ENCODE measurements around the gene ACOT9. TPM values are rescaled to one million over a fixed set of nuclear protein-coding genes. Genes with fewer than 3 reads are reported as not detected.
A peak's percentile ranks its signal among the peaks of the same experiment; 100 is the strongest.

Gene ACOT9
- 10 to 100 TPM; 37.7 to 49.0 TPM for total RNA-seq

DNA sequence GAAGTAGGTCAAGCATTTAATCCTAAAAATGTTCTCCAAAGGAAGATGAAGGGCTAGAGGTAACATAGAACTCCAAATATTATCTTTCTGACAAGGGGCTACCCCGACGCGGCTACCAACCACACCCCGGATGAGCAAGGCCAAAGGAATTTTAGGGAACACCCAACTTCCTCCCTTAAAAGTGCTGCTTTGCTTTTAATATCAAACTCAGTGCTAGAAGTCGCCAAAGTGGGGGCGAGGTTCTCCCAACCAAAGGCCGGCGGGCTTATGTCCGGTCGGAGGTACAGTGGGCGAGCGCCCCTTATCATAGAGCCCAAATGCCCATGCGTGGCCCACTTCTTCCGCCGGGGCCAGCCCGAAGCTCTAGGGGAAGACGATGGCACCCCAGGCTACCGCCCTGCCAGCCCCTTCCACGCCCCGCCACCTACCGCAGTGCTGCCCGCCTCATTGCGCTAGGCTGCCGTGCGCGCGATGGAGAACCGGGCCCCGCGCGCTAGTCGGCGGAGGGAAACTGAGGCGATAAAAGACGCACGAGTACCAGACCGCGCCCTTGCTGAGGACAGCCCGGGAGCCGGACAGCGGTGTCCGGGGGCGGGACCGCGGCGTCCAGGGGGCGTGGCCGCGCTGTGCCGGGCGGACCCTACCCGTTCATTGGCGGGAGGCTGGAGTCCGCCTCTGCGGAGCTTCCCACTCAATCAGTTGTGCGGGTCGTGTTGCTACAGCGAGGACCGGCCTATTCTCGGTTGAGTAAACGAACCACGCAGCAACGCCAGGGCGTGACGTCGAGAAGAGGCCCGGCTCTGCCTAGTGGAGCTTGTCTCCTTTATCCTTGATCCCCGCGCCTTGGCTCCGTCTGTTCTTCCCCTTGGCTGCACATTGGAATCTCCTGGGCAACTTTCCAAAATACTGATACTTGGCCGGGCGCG lies at the start of gene ACOT9:
ACOT9 (minus strand) TSS at position 580 of the 926 bp plus-strand sequence; CDS start at position 448, 132 bp downstream.
- peaks cover 4% of the 10 kb centered on the region for H3K36me3 Mint-ChIP-seq
- DNase-seq (peak; percentile 89), ATAC-seq (peak; percentile 97)
- peak within 1 kb of the TSS; percentile 86 for H3K4me3 Mint-ChIP-seq
- no peaks in the 10 kb centered on the region for H3K27me3 Mint-ChIP-seq
- H3K4me1 Mint-ChIP-seq, result peaks cover 41% of the 10 kb centered on the region
- H3K9me3 Mint-ChIP-seq (ENCODE audit: low read depth), result no peaks in the 10 kb centered on the region
- H3K27ac Mint-ChIP-seq, result peak within 1 kb of the TSS; percentile 90
- CTCF ChIA-PET, result interaction anchor here (1.3 to 2.7 kb wide), 5 partner anchors 10 to 164 kb away, joined by 3 to 9 read pairs (median 8); partner anchors contain the start of gene SAT1

DNA sequence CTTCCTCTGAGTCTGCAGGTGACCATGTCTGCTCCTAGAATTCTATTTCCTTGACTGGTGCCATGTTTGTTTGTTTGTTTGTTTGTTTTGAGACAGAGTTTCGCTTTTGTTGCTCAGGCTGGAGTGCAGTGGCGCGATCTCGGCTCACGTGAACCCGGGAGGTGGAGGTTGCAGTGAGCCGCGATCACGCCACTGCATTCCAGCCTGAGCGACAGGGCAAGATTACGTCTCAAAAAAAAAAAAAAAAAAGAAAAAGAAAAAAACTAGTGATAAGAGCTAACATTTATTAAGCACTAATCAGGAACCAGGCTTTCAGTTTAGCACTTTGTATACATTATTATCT lies 47.0 kb upstream of the ACOT9 start:
- no peak overlapping the region for H3K27ac Mint-ChIP-seq
- CTCF ChIA-PET, result interaction anchor here (0.6 kb wide), 1 partner anchor 13 kb away, joined by 3 read pairs; no protein-coding TSS in a partner anchor

DNA sequence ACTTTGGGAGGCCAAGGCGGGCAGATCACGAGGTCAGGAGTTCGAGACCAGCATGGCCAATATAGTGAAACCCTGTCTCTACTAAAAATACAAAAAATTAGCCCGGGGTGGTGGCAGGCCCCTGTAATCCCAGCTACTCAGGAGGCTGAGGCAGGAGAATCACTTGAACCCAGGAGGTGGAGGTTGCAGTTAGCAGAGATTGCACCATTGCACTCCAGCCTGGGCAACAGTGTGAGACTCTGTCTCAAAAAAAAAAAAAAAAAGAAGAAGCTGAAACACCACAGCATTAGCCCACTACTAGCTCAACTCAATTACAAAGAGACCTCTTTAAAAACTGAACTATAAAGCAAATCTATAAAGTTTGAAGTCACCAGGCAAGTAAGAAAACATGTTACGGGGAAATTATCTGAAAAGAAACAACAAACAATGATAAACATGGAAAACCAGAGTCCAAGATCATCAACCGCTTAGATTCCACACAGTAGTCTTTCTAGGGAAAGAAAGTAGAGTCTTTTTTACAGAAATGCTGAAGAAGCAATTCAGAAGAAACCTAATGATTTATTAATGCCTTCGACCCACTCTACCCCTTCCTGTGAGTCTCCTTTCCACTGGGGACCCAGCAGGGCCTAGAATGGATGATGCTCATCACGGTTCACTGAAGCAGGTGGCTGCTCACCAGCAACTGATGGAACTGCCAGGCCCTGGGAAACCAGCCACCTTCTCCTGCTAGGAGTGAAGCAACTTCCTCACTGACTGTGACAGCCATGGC lies 46.5 kb upstream of the ACOT9 start:
- CTCF ChIA-PET, result interaction anchor here (0.6 to 1.9 kb wide), 2 partner anchors 13 to 112 kb away, joined by 3 to 7 read pairs; no protein-coding TSS in a partner anchor
- H3K27ac Mint-ChIP-seq, result no peak overlapping the region
- ATAC-seq (no peak), DNase-seq (no peak)
- no peaks in the 10 kb centered on the region for H3K27me3 Mint-ChIP-seq
- no peak overlapping the region for H3K4me3 Mint-ChIP-seq
- H3K4me1 Mint-ChIP-seq, result peaks cover 20% of the 10 kb centered on the region
- H3K36me3 Mint-ChIP-seq, result peaks cover 15% of the 10 kb centered on the region
- H3K9me3 Mint-ChIP-seq (ENCODE audit: low read depth), result no peaks in the 10 kb centered on the region

More for the DNA sequence above, 47.0 kb upstream of the ACOT9 start:
- H3K9me3 Mint-ChIP-seq (ENCODE audit: low read depth), result no peaks in the 10 kb centered on the region
- ATAC-seq (no peak), DNase-seq (no peak)
- H3K4me1 Mint-ChIP-seq, result peaks cover 14% of the 10 kb centered on the region
- H3K4me3 Mint-ChIP-seq, result no peak overlapping the region
- H3K36me3 Mint-ChIP-seq, result peaks cover 10% of the 10 kb centered on the region
- H3K27me3 Mint-ChIP-seq, result no peaks in the 10 kb centered on the region

DNA sequence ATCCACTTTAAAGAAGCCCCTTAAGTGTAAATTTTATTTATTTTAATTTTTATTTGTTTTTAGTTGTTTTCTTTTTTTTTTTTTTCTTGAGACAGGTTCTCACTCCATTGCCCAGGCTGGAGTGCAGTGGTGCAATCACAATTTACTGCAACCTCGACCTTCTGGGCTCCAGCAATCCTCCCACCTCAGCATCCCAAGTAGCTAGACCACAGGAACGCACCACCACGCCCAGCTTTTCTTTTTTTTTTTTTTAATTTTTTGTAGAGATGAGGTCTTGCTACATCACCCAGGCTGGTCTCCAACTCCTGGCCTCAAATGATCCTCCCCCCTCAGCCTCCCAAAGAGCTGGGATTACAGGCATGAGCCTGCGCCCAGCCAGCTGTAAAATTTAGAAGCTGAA lies 45.9 kb upstream of the ACOT9 start:
- no peak for DNase-seq
- peaks cover 22% of the 10 kb centered on the region for H3K36me3 Mint-ChIP-seq
- no peak for ATAC-seq
- H3K4me3 Mint-ChIP-seq, result no peak overlapping the region
- peaks cover 23% of the 10 kb centered on the region for H3K4me1 Mint-ChIP-seq
- CTCF ChIA-PET, result interaction anchor here (1.9 kb wide), 1 partner anchor 113 kb away, joined by 7 read pairs; no protein-coding TSS in a partner anchor
- H3K27ac Mint-ChIP-seq, result no peak overlapping the region
- H3K9me3 Mint-ChIP-seq (ENCODE audit: low read depth), result no peaks in the 10 kb centered on the region
- H3K27me3 Mint-ChIP-seq, result no peaks in the 10 kb centered on the region

- Mint-ChIP-seq H3K27ac (no peak overlapping the region), H3K27me3 (no peaks in the 10 kb centered on the region), H3K36me3 (peaks cover 25% of the 10 kb centered on the region), H3K4me3 (no peak overlapping the region), H3K9me3 (ENCODE audit: low read depth) (no peaks in the 10 kb centered on the region), H3K4me1 (peaks cover 23% of the 10 kb centered on the region)
- DNase-seq (no peak), ATAC-seq (no peak)
- CTCF ChIA-PET, result interaction anchor here (1.9 kb wide), 1 partner anchor 113 kb away, joined by 7 read pairs; no protein-coding TSS in a partner anchor
Measured at GRCh38 chrX:23788521-23788920, 45.4 kb upstream of the ACOT9 start.

- Mint-ChIP-seq H3K9me3 (ENCODE audit: low read depth) (no peaks in the 10 kb centered on the region), H3K4me3 (no peak overlapping the region), H3K27me3 (no peaks in the 10 kb centered on the region), H3K4me1 (peaks cover 23% of the 10 kb centered on the region), H3K27ac (no peak overlapping the region), H3K36me3 (peaks cover 25% of the 10 kb centered on the region)
- no peak for DNase-seq
- ATAC-seq, result no peak
- CTCF ChIA-PET, result interaction anchor here (1.9 kb wide), 1 partner anchor 114 kb away, joined by 7 read pairs; no protein-coding TSS in a partner anchor
Measured at GRCh38 chrX:23787745-23788118, 44.7 kb upstream of the ACOT9 start.

- Mint-ChIP-seq H3K4me3 (no peak overlapping the region), H3K36me3 (peaks cover 25% of the 10 kb centered on the region), H3K27ac (no peak overlapping the region), H3K4me1 (peaks cover 32% of the 10 kb centered on the region), H3K9me3 (ENCODE audit: low read depth) (no peaks in the 10 kb centered on the region), H3K27me3 (no peaks in the 10 kb centered on the region)
- DNase-seq (no peak), ATAC-seq (no peak)
- CTCF ChIA-PET, result interaction anchor here (1.5 kb wide), 1 partner anchor 116 kb away, joined by 4 read pairs; no protein-coding TSS in a partner anchor
Measured at GRCh38 chrX:23786268-23786815, 43.3 kb upstream of the ACOT9 start.

DNA sequence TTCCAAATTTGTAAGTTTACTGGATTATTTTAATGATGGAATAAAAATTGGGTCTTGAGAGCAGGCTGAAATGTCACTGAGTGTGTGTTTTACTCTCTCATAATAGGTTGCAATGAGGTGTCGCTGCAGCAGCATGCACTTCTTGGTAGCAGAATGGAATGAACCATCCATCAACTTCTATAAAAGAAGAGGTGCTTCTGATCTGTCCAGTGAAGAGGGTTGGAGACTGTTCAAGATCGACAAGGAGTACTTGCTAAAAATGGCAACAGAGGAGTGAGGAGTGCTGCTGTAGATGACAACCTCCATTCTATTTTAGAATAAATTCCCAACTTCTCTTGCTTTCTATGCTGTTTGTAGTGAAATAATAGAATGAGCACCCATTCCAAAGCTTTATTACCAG lies 42.5 kb upstream of the ACOT9 start:
- H3K36me3 Mint-ChIP-seq, result peaks cover 25% of the 10 kb centered on the region
- peak overlapping the region; percentile 32 for H3K27ac Mint-ChIP-seq
- ATAC-seq, result no peak
- H3K27me3 Mint-ChIP-seq, result no peaks in the 10 kb centered on the region
- H3K4me1 Mint-ChIP-seq, result peaks cover 37% of the 10 kb centered on the region
- DNase-seq, result no peak
- H3K4me3 Mint-ChIP-seq, result peak overlapping the region; percentile 92
- H3K9me3 Mint-ChIP-seq (ENCODE audit: low read depth), result no peaks in the 10 kb centered on the region
- CTCF ChIA-PET, result interaction anchor here (1.5 kb wide), 1 partner anchor 116 kb away, joined by 4 read pairs; no protein-coding TSS in a partner anchor

DNA sequence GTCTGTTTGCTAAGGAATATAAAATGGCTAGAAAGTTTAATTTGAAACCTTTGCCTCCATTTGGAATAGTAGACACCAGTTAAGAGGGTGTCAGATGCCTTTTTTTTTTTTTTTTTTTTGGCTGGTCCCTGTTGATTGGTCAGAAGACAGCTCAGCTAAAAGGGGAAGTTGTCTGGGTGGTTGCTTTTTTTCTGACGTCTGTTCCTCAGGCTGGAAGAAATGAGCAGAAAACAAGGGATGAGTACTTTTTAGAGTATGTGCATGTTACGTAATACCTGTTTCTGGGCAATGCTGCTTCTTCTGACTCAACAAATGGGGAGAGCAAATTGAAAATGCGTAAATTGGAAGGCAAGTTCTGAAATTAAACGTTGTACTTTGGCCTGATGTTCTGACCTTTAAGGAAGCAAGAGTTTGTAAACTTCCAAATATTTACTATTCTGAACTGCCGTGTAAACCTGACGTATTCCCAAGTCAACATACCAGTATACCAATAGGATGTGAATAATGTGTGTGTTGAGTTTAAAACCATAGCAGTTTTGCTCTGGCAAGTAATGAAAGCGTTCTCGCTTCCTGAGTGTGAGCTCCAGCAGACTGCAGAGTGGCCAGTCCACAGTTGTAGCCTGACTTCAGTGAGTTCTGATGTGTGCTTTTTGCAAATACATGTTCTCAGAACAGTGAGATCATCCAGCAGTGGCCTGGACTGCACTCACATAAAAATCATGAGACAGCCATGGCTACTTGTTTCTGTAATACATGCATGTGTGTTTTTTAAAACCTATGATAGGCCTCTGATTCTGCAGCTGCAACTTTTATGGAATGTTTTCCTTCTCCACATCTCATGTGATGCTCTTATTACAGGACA lies 41.6 kb upstream of the ACOT9 start:
- H3K36me3 Mint-ChIP-seq, result peaks cover 25% of the 10 kb centered on the region
- peaks cover 38% of the 10 kb centered on the region for H3K4me1 Mint-ChIP-seq
- no peak for DNase-seq
- no peaks in the 10 kb centered on the region for H3K9me3 Mint-ChIP-seq (ENCODE audit: low read depth)
- H3K27ac Mint-ChIP-seq, result peak overlapping the region; percentile 97
- peak overlapping the region; percentile 92 for H3K4me3 Mint-ChIP-seq
- ATAC-seq, result no peak
- CTCF ChIA-PET, result interaction anchor here (1.0 to 1.3 kb wide), 2 partner anchors 14 to 117 kb away, joined by 4 read pairs; no protein-coding TSS in a partner anchor
- H3K27me3 Mint-ChIP-seq, result no peaks in the 10 kb centered on the region

DNA sequence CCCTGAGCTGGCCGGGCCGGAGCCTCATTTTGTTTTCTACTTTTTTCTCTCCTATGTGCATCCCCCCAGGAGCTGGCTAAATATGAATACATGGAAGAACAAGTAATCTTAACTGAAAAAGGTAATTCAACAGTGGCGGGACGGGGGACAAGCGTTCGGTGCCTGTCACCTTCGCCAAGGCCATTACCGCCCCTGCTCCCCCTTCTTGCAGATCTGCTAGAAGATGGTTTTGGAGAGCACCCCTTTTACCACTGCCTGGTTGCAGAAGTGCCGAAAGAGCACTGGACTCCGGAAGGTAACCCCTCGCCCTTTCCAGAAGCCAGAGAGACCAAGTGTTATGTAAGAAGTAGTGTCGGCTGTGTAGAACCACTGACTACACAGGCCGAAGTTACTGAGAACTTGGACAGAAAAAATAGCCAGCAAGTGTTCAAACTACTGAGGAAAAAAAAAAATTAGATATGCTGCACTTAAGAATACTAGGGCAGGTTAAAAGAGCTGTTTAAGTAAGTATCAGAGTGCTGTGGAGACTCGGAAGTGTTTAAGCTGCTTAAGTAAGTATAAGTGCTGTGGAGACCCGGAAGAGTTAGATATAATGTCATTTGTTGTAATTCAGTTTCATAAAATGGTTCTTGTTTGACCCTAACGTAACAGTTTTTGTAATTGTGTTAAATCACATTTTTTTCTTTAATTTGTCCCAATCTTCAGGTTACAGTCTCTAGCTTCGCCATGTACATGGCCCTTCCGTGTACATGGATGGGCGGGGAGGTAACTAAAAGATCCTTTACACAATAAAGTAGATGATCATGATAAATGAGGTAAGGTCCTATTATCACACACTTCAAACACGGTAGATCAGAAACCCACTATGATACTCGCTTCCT lies 40.8 kb upstream of the ACOT9 start:
- peak; percentile 48 for DNase-seq
- Mint-ChIP-seq H3K27ac (peak overlapping the region; percentile 97), H3K36me3 (peaks cover 25% of the 10 kb centered on the region), H3K4me3 (peak overlapping the region; percentile 92), H3K27me3 (no peaks in the 10 kb centered on the region), H3K4me1 (peaks cover 38% of the 10 kb centered on the region), H3K9me3 (ENCODE audit: low read depth) (no peaks in the 10 kb centered on the region)
- CTCF ChIA-PET, result interaction anchor here (0.8 to 2.7 kb wide), 13 partner anchors 13 to 660 kb away, joined by 3 to 36 read pairs (median 5); partner anchors contain the start of gene EIF2S3
- peak; percentile 0 for ATAC-seq

DNA sequence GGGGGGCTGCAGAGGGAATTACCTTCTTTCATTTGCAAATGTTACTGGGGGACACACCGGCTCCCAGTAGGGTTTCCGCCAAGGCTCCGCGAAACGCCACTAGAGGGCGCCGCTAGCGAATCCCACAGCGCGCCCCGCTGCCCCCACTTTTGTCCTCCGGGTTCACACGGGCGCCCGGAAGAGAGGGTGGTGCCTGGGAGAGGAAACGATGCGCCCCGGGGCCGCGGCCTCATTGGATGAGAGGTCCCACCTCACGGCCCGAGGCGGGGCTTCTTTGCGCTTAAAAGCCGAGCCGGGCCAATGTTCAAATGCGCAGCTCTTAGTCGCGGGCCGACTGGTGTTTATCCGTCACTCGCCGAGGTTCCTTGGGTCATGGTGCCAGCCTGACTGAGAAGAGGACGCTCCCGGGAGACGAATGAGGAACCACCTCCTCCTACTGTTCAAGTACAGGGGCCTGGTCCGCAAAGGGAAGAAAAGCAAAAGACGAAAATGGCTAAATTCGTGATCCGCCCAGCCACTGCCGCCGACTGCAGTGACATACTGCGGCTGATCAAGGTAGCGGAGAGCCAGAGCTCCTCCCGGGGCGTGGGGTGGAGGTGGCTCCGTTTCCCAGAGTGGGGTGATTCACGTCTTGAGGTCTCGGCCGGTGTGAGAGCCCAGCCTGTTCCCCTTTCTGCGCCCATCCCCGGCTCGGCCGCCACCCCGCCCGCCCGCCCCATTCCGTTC lies 40.0 kb upstream of the ACOT9 start, which contains the start of gene SAT1:
SAT1 (plus strand) TSS at position 311 of the 726 bp plus-strand sequence; CDS start at position 490, 179 bp downstream.
- CTCF ChIA-PET, result interaction anchor here (0.8 to 2.7 kb wide), 16 partner anchors 10 to 660 kb away, joined by 3 to 36 read pairs (median 4); partner anchors contain the start of gene EIF2S3
- peaks cover 25% of the 10 kb centered on the region for H3K36me3 Mint-ChIP-seq
- peak; percentile 96 for DNase-seq
- peak within 1 kb of the TSS; percentile 97 for H3K27ac Mint-ChIP-seq
- H3K9me3 Mint-ChIP-seq (ENCODE audit: low read depth), result no peaks in the 10 kb centered on the region
- ATAC-seq, result peak; percentile 86
- H3K4me3 Mint-ChIP-seq, result peak within 1 kb of the TSS; percentile 92
- no peaks in the 10 kb centered on the region for H3K27me3 Mint-ChIP-seq
- H3K4me1 Mint-ChIP-seq, result peaks cover 33% of the 10 kb centered on the region
